GM19463 (cell line): ENCODE data around the gene PPY.
"Not testable (repeated sequence)": the region's sequence is repeated elsewhere in the genome, so short reads cannot be mapped to it uniquely, and the experiment has no call there.

Experiments
- ATAC-seq: cut with Tn5 transposase; IDR thresholded peaks from one replicate; pipeline ENCODE4 v1.9.1; 2021; ENCODE audit warnings: mild to moderate bottlenecking, moderate library complexity; ENCODE audit not compliant: unreplicated experiment

PPY gene

DNA sequence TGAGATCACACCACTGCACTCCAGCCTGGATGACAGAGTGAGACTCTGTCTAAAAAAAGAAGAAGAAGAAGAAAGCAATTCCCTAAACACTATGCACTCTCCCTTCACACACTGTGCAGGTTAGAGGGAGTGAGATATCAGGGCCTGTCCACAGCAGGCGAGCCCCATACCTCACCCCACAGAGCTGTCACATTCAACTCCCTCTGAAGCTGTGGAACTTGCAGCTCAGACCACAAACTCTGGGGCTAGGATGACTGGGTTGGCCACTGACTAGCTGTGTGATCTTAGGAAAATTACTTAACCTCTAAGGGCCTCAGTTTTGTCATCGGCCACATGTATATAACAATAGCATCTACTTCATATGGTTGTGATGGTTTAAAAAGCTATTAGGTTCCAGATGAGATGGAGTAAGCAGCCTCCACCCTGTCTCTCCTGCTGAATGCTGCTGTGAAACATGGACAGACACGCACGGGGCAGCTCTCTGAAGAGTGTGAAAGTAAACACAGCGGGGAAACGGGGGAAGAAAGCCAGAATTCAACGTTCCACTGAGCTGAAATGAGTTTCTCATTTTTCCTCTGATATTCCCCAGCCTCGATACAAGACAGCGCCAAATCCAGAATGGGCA is 25.1 kb upstream of the PPY start:
- no peak for ATAC-seq

DNA sequence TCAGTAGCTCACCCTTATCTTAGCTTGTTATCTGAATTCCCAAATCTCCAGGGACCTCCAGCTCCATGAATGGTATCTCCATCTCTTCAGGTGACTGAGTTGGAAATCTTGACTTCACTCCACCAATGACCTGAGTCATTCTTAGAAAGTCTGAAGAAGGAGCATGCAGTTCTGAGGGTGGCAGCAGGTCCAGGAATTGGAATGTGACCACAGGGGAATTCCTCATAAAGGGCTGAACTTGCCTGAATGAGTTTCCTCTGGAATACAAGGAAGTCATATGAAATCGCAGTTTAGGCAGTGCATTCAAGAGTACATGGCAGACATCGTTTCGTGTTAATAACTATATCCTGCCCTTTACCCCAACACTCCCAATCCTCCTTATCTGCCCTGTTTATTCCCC is 24.0 kb upstream of the PPY start:
- no peak for ATAC-seq

- no peak for ATAC-seq
Measured at GRCh38 chr17:43962479-43962878, 20.2 kb upstream of the PPY start.

GRCh38 chr17:43961954-43962353 is 19.7 kb upstream of the PPY start:
- ATAC-seq, result no peak

- ATAC-seq, result not testable (repeated sequence)
Measured at GRCh38 chr17:43961292-43961691, 19.0 kb upstream of the PPY start.

GRCh38 chr17:43958748-43959352 is 16.6 kb upstream of the PPY start:
- ATAC-seq, result no peak

GRCh38 chr17:43956222-43956621 is 13.9 kb upstream of the PPY start:
- no peak for ATAC-seq

DNA sequence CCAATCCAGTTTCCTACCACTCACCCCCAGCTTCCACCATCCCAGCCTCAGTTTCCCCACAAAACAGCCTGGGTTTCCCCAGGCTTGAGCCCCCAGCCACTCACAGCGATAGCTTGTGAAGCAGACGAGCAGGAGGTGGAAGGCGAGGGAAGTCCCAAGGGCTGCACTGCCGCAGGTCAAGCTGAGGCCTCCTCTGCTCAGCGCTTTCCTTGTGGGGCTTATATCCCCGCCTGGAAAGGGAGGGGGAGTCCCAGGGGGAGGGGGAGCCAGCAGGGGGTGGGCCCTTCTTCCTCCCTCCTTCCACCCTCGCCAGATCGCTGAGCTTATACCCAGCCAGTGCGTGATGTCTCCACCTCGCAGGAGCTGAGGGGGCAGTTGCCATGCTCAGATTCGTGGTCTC is 11.5 kb upstream of the PPY start, which contains the start of gene PYY:
TSS of gene PYY (minus strand) at position 195 of the 400 bp plus-strand sequence. CDS start 457 bp downstream, outside the sequence.
- ATAC-seq, result no peak

DNA sequence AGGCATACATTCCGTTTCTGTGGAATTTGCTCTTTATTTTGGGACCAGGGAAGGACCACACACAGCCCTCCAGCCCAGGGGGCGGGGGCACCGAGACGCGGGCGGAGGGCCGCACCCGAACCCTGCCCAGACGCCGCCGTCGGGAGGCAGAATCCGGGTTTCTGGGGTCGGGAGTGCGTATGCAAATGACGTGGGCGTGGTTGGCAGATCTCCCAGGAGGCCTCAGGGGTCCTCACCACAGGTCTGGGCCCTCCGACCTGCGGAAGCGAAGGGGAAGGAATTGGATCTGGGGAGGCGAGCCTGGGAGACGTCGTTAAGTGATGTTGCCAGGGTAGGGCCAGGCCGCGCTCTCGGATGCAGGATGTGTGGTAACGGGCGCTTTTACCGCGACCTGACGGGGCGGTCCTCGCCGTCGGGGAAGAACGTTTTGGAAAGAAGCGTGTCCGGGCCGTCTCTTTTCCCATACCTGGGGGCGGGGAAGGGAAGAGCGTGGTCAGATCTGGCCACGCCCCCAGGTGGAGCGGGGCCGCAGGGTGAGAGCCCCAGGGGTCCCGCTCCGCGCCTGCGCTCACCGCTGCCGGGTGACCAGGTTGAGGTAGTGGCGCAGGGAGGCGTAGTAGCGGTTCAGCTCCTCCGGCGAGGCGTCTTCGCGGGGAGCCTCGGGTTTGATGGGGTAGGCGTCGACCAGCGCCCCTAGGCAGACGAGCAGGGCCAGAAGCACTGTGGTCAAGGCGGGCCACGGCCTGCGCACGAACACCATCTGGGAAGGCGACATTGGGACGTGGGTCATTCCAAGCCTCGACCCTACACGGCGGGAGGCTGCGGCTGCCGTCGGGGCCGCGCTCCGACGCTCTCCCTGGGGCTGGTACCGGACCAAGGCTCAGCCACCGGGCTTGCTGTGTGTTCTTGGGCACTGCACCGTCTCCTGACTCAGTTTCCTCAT is 10.7 kb upstream of the PPY start:
- ATAC-seq, result no peak

- no peak for ATAC-seq
Measured at GRCh38 chr17:43952351-43952723, 10.1 kb upstream of the PPY start.

- no peak for ATAC-seq
Measured at GRCh38 chr17:43951750-43952149, 9.5 kb upstream of the PPY start.

DNA sequence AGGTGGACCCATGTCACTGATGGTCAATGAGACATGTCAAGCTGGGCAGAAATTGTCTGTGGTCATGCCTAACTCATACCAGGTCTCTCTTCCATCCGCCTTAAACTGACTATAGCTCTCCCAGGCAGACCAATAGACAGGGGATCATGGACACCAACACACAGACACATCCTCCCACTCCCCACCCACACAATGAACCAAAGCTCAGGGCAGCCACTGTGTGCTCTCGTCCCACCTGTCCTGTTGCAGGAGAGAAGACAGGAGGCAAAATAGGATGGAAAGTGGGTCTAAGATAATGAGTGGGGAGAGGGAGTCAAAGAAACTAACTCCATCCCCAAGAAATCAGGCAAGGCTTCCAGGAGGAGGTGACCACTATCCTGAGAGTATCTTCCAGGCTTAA is 8.3 kb upstream of the PPY start:
- no peak for ATAC-seq

DNA sequence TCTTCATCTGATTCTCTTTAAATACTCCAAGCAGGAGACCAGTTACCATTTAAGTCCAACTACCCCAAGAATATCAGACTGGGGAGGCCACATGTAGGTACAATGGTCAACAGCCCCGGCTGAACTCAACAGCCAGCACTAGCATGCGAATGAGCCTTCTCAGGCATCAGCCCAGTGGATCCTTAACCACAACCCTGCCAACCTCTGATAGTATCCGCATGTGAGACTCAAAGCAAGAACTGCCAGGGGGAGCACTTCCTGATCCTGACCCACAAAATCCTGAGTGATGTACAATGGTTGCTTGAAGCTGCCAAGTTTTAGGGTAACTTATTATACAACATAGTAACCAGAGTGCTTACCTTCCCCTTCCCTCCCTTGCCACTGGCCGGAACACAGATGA is 7.5 kb upstream of the PPY start:
- ATAC-seq, result no peak

GRCh38 chr17:43946781-43947180 is 4.5 kb upstream of the PPY start:
- no peak for ATAC-seq

DNA sequence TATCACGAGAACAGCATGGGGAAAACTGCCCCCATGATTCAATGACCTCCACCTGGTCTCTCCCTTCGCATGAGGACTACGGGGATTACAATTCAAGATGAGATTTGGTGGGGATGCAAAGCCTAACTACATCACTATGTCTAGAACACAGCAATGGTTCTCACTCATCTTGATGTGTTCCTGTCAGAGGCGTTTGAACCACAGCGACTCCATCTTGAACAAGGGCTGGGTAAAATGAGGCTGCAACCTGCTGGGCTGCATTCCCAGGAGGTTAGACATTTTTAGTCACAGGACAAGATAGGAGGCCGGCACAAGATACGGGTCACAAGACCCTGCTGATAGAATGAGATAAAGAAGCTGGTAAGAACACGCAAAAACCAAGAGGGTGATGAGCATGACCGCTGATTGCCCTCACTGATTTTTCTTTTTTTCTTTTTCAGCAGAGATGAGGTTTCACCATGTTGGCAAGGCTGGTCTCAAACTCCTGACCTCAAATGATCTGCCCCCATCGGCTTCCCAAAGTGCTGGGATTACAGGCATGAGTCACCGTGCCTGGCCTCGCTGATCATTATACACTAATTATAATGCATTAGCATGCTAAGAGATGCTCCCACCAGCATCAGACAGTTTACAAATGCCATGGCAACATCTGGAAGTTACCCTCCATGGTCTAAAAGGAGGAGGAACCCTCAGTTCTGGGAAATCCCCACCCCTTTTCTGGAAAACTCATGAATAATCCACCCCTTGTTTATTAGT is 3.0 kb upstream of the PPY start:
- no peak for ATAC-seq

- ATAC-seq, result no peak
Measured at GRCh38 chr17:43940630-43941029, 1.6 kb downstream of the PPY start.

DNA sequence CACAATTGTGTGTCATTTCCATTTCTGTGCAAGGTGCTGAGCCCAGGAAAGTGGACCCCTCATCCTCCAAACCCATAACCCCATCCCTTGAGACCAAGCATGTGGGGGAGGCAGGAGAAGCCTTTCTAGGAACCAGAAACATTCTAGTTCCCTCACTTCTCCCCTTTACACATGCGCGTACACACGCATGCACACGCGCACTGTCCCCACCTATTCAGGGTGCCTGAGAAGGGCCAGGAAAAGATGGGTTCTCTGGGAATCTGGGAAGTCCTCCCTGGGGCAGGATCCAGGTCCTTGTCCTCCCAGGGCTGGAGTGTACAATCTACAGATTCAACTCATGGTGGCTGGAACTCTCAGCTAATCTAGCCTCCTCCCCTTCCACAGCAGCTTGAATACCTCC is 2.4 kb downstream of the PPY start:
- ATAC-seq, result no peak

- ATAC-seq, result not testable (repeated sequence)
Measured at GRCh38 chr17:43939452-43939851, 2.8 kb downstream of the PPY start.

- no peak for ATAC-seq
Measured at GRCh38 chr17:43938838-43939182, 3.5 kb downstream of the PPY start.

- no peak for ATAC-seq
Measured at GRCh38 chr17:43936434-43936833, 5.8 kb downstream of the PPY start.

GRCh38 chr17:43935926-43936261 is 6.4 kb downstream of the PPY start:
- ATAC-seq, result no peak
